ENCODE data around the gene SORBS1. TPM values are rescaled to one million over a fixed set of nuclear protein-coding genes. Genes with fewer than 3 reads are reported as not detected.

Gene SORBS1
- total and polyA plus RNA-seq, 2 of the 13 experiments (the other 11 are each of a cell fraction or from before 2014, with no cell fraction given): 16.8 to 39.8 TPM

- TF ChIP-seq ZNF703 (CRISPR knock-in tag; IDR thresholded peaks at IDR 0.05; ENCODE audit: borderline replicate concordance) (no peak), RBM39 (IDR thresholded peaks at IDR 0.05; ENCODE audit: low read depth, low read length, poor library complexity, severe bottlenecking) (no peak), ZMYM2 (CRISPR knock-in tag; IDR thresholded peaks at IDR 0.05) (peak; percentile 85), NR2F2 (IDR thresholded peaks at IDR 0.05; ENCODE audit: borderline replicate concordance, low read depth) (no peak), JUNB (CRISPR knock-in tag; IDR thresholded peaks at IDR 0.05; ENCODE audit: borderline replicate concordance) (peak; percentile 82), HOXA3 (CRISPR knock-in tag; IDR thresholded peaks at IDR 0.05) (no peak), TFE3 (CRISPR knock-in tag; IDR thresholded peaks at IDR 0.05) (no peak), ZNF292 (CRISPR knock-in tag; IDR thresholded peaks at IDR 0.05; ENCODE audit: borderline replicate concordance, low read depth) (no peak), KLF16 (CRISPR knock-in tag; IDR thresholded peaks at IDR 0.05) (no peak), FOSL1 (CRISPR knock-in tag; IDR thresholded peaks at IDR 0.05; ENCODE audit: borderline replicate concordance) (peak; percentile 89; the same call in 1 of the 2 replicates), CERS6 (CRISPR knock-in tag; IDR thresholded peaks at IDR 0.05) (no peak), NCOR1 (IDR thresholded peaks at IDR 0.05; ENCODE audit: borderline replicate concordance, low read length) (no peak), MXD3 (CRISPR knock-in tag; IDR thresholded peaks at IDR 0.05) (no peak), FLYWCH1 (CRISPR knock-in tag; IDR thresholded peaks at IDR 0.05) (no peak)
- TF ChIP-seq, protein P1, sequence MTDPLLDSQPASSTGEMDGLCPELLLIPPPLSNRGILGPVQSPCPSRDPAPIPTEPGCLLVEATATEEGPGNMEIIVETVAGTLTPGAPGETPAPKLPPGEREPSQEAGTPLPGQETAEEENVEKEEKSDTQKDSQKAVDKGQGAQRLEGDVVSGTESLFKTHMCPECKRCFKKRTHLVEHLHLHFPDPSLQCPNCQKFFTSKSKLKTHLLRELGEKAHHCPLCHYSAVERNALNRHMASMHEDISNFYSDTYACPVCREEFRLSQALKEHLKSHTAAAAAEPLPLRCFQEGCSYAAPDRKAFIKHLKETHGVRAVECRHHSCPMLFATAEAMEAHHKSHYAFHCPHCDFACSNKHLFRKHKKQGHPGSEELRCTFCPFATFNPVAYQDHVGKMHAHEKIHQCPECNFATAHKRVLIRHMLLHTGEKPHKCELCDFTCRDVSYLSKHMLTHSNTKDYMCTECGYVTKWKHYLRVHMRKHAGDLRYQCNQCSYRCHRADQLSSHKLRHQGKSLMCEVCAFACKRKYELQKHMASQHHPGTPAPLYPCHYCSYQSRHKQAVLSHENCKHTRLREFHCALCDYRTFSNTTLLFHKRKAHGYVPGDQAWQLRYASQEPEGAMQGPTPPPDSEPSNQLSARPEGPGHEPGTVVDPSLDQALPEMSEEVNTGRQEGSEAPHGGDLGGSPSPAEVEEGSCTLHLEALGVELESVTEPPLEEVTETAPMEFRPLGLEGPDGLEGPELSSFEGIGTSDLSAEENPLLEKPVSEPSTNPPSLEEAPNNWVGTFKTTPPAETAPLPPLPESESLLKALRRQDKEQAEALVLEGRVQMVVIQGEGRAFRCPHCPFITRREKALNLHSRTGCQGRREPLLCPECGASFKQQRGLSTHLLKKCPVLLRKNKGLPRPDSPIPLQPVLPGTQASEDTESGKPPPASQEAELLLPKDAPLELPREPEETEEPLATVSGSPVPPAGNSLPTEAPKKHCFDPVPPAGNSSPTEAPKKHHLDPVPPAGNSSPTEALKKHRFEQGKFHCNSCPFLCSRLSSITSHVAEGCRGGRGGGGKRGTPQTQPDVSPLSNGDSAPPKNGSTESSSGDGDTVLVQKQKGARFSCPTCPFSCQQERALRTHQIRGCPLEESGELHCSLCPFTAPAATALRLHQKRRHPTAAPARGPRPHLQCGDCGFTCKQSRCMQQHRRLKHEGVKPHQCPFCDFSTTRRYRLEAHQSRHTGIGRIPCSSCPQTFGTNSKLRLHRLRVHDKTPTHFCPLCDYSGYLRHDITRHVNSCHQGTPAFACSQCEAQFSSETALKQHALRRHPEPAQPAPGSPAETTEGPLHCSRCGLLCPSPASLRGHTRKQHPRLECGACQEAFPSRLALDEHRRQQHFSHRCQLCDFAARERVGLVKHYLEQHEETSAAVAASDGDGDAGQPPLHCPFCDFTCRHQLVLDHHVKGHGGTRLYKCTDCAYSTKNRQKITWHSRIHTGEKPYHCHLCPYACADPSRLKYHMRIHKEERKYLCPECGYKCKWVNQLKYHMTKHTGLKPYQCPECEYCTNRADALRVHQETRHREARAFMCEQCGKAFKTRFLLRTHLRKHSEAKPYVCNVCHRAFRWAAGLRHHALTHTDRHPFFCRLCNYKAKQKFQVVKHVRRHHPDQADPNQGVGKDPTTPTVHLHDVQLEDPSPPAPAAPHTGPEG (CRISPR knock-in tag; IDR thresholded peaks at IDR 0.05): no peak
- TF ChIP-seq, protein P2, sequence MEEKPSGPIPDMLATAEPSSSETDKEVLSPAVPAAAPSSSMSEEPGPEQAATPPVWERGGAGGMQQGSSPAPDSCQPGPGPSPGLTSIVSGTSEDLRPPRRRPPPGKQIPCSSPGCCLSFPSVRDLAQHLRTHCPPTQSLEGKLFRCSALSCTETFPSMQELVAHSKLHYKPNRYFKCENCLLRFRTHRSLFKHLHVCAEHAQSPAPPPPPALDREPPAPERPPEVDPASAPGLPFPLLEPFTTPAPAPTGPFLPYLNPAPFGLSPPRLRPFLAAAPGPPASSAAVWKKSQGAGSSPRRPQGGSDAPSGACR (CRISPR knock-in tag; IDR thresholded peaks at IDR 0.05): no peak
- TF ChIP-seq, protein P3, sequence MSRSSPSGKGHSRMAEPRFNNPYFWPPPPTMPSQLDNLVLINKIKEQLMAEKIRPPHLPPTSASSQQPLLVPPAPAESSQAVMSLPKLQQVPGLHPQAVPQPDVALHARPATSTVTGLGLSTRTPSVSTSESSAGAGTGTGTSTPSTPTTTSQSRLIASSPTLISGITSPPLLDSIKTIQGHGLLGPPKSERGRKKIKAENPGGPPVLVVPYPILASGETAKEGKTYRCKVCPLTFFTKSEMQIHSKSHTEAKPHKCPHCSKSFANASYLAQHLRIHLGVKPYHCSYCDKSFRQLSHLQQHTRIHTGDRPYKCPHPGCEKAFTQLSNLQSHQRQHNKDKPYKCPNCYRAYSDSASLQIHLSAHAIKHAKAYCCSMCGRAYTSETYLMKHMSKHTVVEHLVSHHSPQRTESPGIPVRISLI (CRISPR knock-in tag; IDR thresholded peaks at IDR 0.05; ENCODE audit: borderline replicate concordance): no peak
Observed at GRCh38 chr10:95517536-95518454, 43.4 kb downstream of the SORBS1 start (continued).
